ENCODE measurements around the gene DDX23.

The DDX23 gene

GRCh38 chr12:48794870-48795269 is 57.1 kb downstream of the DDX23 start:
- DNase-seq: no peak

- DNase-seq: no peak
Measured at GRCh38 chr12:48793696-48794095, 58.3 kb downstream of the DDX23 start.

GRCh38 chr12:48789858-48790326 is 62.1 kb downstream of the DDX23 start:
- DNase-seq: no peak

DNA sequence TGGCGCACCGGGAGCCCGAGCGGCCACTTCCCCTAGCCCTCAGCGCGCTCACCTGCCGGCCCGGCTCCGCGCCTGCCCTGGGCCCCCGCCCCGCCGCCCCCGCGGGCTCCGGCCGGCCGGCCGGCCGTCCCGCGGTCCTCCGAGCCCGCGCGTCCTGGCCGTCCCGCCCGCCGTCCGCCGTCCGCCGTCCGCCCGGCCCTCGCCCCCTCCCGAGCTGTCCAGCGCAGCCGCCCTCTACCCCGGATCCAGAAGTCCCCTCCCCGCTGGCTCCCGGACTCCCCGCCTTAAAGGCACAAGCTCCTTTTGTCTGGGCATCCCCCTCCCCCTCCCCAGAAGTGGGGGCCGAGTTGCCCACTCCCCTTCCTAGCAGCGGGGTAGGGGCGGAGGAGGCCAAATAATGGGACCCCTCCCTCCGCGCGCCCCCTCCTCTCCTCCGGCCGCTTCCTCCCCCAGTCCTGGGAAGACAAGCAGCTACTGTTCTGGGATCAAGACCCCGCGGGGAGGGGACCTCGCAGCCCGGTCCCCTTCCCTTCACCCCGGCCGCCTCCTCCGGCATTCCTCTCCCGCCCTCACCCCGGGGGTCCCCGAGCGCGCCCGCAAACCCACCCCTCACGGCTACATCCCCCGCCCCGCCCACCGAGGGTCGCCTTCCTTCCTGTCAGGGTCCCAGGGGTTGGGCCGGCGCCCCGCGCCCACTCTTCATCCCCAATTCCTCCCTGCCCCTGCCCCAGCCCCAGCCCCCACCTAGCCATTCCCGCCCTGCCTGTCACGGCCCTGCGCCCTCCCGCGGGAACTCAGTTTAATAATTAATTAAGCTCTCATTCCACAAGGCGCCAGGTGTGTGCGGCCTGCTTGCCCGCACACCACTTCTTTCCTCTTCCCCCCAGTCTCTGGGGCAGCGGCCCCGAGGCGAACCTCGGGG is 62.8 kb downstream of the DDX23 start, which contains the start of gene ADCY6:
ADCY6 (minus strand) TSS at position 236 of the 922 bp plus-strand sequence. CDS start 5,655 bp downstream, outside the sequence.
- peak; percentile 51 to 74 (median 57) for DNase-seq

DNA sequence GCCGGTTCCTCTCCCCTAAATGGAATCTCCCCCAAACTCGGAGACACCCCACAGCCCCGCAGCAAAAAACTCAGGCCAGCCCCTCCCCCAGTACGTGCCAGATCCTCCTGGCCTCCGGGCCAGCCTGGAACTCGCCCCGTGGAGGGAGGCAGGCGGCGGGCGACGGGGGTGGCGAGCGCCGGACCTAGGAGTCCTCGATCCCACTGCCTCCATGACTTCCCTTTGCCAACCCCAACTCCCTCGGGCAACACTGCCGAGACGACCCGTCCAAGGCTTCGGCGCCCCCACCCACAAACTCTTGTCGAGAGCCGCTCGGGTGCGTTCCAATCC is 63.5 kb downstream of the DDX23 start:
- DNase-seq: no peak

GRCh38 chr12:48787791-48788523 is 64.0 kb downstream of the DDX23 start:
- DNase-seq: no peak

- DNase-seq: no peak
Measured at GRCh38 chr12:48786591-48787544, 65.1 kb downstream of the DDX23 start.

GRCh38 chr12:48783432-48783831 is 68.5 kb downstream of the DDX23 start:
- no peak for DNase-seq

- no peak for DNase-seq
Measured at GRCh38 chr12:48782457-48783395, 69.2 kb downstream of the DDX23 start.

- no peak for DNase-seq
Measured at GRCh38 chr12:48781750-48782456, 70.1 kb downstream of the DDX23 start.

DNA sequence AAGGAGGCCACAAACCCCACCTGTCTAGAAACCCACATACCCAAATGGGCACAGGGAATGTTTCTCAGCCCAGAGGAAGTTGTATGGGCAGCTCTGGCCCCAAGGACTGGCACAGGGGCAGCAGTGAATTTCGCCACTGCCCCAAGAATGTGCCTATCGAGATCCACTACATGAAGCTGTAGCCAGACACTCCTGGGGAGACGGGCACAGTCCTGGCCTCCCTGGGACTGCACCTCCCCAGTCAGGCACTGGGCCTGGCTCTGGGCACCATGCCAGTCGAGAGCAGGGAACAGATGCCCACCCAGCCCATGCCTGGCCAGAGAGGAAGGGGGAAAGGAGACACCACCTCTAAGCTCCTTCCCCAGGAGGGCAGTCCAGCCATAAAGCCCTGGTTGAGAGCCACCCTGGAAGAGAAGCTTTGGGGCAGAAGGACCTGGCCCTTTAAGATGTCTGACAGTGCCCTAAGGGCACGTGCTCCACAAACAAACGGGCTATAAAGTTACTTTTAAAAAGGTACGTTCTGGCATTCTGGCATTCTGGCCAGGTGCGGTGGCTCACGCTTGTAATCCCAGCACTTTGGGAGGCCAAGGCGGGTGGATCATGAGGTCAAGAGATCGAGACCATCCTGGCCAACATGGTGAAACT is 71.5 kb downstream of the DDX23 start:
- DNase-seq: no peak

GRCh38 chr12:48779869-48780268 is 72.1 kb downstream of the DDX23 start:
- DNase-seq: peak; percentile 67 to 75 (median 72)
